GM19035 (cell line): Measurements from ENCODE around the gene NAA40.

Source experiments
- ATAC-seq: cut with Tn5 transposase; IDR thresholded peaks from one replicate; pipeline ENCODE4 v1.9.1; 2021; ENCODE audit not compliant: unreplicated experiment

The NAA40 gene

GRCh38 chr11:63938479-63939396 lies at the start of gene NAA40:
Gene NAA40 (plus strand): TSS chr11:63939002. CDS start chr11:63939097, 95 bp downstream.
- ATAC-seq = peak; percentile 95

DNA sequence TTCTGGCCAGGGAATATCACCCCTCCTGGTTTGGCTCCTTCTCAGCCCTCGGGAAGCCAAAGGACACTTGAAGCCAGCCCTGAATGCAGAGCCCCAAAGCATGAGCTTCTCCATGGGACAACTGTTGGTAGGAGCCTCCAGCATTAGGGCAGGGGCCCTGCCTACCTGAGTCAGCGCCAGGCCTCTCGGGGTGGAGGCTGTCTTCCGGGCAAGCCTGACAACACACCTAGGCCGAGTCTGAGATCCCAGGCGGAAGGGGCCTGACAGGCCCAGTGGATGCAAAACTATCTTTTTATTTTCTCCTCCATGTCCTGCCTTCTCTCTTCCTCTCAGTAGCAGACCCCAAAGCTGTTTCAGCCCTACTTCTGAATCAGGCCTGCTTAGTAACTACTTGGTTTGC lies 49.5 kb upstream of the NAA40 start:
- no peak for ATAC-seq

DNA sequence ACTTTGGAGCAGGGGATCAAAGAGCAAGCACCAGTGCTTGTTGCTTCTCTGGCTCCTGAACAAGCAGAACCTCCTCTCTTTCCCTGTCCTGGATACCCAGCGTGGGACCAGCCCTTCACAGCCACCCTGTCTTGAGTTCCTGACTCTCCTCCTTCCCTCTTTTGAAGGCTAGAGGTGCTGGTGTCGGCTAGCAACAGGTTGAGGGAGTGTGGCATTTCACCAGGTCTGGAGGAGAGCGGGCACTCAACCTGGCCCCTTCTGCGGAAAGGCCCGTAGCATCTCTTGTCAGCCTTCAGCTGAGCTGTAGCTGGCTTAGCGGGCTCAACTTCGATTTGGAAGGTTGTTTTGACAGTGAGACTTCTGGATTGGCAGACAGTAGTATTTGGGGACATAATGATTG lies 48.4 kb upstream of the NAA40 start:
- no peak for ATAC-seq

GRCh38 chr11:63892228-63892627 lies 46.6 kb upstream of the NAA40 start:
- ATAC-seq = no peak

GRCh38 chr11:63893355-63893754 lies 45.4 kb upstream of the NAA40 start:
- no peak for ATAC-seq

GRCh38 chr11:63896071-63896470 lies 42.7 kb upstream of the NAA40 start:
- no peak for ATAC-seq

GRCh38 chr11:63897459-63898146 lies 41.2 kb upstream of the NAA40 start:
- ATAC-seq = no peak

GRCh38 chr11:63901660-63902059 lies 37.1 kb upstream of the NAA40 start:
- ATAC-seq = no peak

GRCh38 chr11:63903884-63904283 lies 34.9 kb upstream of the NAA40 start:
- ATAC-seq = no peak

DNA sequence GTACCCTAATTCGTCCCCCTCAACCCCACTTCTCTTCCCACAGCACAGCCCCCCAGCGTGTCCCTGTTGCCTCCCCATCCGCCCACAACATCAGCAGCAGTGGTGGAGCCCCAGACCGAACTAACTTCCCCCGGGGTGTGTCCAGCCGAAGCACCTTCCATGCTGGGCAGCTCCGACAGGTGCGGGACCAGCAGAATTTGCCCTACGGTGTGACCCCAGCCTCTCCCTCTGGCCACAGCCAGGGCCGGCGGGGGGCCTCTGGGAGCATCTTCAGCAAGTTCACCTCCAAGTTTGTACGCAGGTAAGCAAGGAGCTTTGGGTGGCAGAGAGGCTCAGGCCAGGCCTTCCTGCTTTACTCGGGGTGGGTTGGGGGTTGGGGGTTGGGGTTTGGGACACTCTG lies 34.1 kb upstream of the NAA40 start:
- ATAC-seq = no peak

DNA sequence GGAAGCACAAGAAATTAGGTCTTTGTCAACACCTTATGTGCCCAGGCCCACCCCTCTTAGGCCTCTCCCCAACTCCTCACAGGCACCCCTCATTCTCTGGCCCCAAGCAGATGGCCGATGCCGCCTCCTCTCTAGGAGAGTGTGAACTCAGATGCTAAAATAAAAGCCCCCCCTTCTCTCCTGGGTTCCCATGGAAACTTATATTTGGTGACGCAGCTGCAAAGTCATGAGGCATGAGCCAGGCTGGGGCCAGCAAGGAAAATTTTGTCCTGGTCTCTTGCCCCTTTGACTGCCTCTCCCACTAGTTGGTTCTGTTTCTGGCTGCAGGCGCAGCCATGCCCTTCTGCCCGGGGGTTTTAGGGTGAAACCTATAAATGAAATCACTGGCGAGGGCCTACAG lies 33.6 kb upstream of the NAA40 start:
- no peak for ATAC-seq

GRCh38 chr11:63906087-63906486 lies 32.7 kb upstream of the NAA40 start:
- no peak for ATAC-seq

DNA sequence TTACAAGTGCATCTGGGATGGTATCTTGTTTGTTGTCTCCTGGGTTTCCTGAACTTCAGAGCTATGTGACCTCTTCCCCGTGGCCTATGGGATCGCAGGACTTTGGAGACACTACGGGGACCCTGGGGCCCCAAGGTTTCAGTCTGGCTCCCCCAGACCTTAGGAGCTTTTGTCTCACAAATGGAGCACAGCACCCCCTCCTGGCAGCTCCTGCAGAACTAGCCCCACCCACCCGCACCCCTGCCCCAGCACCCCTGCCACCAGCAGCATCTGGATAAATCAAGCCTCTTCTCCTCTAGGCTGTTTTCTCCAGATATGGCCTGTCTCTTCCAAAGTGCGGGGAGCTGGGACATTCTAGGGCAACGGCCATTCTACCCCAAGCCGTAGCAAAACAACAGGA lies 32.2 kb upstream of the NAA40 start:
- ATAC-seq = no peak

DNA sequence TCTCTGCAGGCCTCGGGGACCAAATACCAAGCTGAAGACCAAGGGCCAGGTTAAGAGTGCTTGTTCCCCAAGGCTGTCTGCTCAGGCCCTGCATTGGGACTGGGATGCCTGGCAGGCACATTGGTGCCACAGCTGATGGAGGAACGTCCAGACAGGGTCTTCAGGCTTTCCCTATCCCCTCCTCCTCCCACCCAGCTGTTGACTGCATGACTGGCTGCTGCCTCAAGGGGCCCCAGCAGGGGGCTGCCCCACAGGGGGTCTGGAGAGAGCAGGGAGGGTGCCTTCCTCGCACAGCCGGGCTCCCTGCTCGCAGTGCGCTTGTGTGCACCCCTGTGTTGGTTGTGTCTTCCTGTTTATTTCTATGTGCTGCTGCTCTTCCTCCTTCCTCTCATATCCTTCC lies 31.7 kb upstream of the NAA40 start:
- no peak for ATAC-seq

DNA sequence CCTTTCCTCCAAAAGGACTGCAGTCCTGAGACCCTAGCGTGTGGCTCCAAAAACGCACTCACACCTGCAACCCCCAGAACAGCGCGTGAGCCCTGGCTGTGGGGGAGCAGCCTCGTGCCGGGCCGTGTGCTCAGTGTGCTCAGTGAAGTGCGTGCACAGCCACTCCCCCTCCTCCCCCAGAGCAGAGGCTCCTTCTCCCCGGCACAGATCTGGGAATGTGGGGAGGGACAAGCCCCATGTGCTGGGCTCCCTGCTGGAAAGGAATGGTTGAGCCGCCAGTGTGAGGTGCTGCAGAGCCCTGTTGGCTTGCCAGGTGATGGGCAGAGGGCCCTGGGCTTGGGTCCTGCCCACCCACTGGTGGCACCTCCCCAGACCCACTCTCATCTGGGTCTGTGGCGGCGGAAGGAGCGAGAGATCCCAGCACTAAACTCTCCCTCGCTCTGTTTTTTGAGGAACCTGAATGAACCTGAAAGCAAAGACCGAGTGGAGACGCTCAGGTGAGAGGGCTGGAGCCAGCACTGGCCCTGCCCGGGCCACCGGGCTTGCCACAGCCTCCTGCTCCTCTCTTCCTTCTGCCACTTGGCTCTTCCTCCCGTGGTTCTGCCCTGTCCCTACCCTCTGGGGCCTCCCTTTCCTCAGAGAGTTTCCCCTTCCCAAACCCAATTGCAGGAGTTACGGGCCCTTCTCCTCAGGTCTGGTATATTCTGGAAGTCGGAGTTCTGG lies 30.8 kb upstream of the NAA40 start:
- no peak for ATAC-seq

GRCh38 chr11:63908631-63909401 lies 30.0 kb upstream of the NAA40 start:
- ATAC-seq = no peak

DNA sequence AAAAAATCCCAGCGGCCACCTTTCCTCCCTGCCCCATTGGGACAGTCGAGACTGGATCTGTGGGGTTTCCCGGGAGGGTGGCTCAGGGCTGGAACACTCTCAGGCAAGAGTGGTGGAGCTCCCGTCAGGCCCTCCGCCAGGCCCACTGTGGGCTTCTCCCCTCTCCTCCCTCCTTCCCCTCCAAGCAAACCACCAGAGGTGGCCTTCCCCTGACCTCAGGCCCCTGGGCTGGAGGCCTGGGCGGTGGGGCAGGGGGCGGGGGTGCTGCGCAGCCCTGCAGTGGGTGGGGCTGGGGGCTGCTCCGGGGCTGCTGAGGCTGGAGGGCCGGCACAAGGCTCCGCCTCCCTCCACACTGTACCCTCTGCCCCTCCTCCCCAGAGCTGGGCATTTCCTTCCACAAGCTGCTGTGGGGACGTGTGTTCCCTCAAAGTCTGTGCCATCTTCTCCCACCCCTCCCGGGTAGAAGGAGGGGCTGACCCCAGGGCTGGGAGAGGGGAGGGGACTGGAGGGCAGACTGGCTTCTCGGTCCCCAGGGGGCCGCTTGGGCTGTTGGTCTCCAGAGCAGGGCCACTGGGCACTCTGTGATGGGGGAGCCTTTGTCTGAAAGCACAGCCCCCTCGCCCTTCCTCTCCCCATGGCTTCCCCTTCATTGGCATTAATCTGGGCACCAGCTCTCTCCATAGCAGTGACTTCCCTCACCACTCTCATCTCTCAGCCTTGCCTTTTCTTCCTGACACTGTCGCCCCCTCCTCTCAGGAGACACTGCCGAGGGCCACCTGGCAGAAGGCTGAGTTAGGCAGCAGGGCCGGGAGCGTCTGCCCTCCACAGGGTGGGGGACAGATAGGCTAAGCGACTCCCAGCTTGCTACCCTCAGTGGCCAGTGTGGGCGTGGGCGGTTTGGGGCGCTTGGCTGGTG lies 29.0 kb upstream of the NAA40 start:
- no peak for ATAC-seq

DNA sequence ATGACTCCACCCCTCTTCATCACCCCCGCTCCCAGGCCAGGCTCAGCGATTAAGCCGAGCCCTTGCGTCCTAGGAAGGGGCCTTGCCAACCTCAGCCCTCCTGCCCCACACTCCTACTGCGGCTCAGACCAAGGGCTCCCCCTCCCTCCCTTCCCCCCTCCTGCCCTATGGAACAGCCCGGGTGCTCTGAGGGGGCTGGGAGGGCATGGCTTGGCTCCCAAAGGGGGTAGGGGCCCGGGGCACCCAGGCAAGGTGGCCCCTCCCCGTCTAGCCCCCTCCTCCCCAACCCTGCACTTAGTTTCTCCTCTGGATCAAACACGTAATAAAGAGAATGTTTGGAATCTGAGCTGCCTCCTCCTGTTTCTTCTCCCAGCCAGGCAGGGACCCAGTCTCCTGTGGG lies 28.1 kb upstream of the NAA40 start:
- ATAC-seq = no peak

DNA sequence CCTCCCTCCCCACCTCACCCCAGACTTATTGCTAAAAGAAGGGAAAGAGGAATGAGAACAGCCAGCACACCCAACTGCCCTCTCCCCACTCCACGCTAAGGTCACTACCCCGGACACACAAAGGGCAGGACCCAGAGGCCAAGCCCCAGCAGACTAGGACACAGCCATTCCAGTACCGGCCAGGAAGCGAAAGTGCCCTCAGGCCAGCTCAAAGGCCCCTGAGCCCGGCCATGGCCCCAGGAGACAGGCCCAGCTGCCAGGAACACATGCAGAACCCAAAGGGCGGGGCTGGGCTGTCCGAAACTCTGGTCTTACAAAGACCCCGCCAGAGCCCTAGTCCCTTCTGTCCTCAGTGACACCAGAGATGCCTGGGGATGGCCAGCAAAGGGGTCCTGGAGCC lies 27.4 kb upstream of the NAA40 start:
- no peak for ATAC-seq

DNA sequence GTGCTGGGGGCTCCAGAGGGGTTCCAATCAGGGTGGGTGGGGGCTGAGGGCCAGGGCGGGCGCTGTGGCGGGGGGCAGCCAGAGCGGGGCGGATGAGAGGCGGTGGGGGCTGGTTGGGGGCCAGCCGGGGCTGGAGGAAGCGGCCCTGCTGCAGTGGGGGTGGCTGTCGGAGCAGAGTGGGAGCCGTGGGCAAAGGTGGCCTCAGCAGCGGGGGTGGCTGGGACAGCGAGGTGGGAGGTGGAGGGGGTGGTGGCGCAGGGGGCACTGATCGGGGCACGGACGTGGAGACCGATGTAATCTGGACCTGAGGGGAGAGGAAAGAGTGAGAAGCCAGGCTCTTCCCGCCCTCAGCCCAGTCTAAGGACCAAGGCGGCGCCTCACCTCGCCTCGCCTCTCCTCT lies 26.9 kb upstream of the NAA40 start:
- no peak for ATAC-seq
